ENCODE data around the gene GLIS1.

DNA sequence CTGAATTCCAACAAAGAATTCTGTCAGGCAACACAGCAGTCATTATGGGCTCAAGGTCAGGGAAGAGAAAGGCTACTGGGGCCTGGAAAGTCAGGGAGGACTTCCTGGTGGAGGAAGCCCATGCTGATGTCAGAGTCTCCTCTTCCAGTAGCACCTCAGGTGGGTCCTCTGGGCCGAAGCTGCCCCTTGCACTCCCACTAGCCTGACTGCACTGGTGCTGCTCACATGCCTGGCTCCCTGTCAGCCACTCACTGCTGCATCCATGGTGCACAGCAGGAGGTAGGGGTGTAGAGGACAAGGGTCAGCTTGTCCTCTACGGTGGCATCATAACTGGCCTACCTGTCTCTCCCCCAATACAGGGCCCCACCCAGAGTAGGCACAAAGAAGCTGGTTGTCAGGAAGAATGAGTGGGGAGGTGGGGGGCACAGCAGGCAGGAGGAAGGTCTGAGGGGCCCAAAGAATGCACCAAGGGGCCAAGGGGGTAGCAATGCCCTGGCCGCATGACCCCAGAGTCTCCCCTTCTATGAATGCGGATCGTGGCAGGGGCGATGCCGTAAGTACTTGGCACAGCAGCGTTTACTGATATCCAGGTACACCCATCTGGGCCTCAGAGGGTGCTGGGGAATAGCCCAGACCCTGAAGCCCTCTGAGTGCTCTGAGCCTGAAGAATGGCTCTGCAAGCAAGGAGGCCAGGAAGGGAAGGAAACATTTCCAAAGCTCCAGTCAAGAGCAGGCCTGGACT lies 80.3 kb downstream of the GLIS1 start:
- TF ChIP-seq, protein P1, sequence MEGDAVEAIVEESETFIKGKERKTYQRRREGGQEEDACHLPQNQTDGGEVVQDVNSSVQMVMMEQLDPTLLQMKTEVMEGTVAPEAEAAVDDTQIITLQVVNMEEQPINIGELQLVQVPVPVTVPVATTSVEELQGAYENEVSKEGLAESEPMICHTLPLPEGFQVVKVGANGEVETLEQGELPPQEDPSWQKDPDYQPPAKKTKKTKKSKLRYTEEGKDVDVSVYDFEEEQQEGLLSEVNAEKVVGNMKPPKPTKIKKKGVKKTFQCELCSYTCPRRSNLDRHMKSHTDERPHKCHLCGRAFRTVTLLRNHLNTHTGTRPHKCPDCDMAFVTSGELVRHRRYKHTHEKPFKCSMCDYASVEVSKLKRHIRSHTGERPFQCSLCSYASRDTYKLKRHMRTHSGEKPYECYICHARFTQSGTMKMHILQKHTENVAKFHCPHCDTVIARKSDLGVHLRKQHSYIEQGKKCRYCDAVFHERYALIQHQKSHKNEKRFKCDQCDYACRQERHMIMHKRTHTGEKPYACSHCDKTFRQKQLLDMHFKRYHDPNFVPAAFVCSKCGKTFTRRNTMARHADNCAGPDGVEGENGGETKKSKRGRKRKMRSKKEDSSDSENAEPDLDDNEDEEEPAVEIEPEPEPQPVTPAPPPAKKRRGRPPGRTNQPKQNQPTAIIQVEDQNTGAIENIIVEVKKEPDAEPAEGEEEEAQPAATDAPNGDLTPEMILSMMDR (IDR thresholded peaks at IDR 0.05; ENCODE audit: insufficient read depth, low read depth, low read length), result no peak
- no peak for TF ChIP-seq EZH2 (IDR thresholded peaks at IDR 0.05; ENCODE audit: insufficient read depth, low read length)
